Esophagus muscularis mucosa (tissue), 4 donors: Measurements from ENCODE around the gene CPNE5. TPM values are rescaled to one million over a fixed set of nuclear protein-coding genes. Genes with fewer than 3 reads are reported as not detected.

Experiments used
- DNase-seq: peaks from one replicate; pipeline ENCODE4 v3.0.0-alpha.2; 2017; ENCODE audit errors: extremely low spot score
- H3K27ac ChIP-seq, 4 donors: fragments of 200-600 bp; sonication (generic); replicated peaks in 1 of 4; 1 replicate in 3 of 4; 2 replicates in 1 of 4; pipeline ENCODE4 v1.5.1; 2016 to 2019; ENCODE audit warnings: mild to moderate bottlenecking in 1 of 4
- H3K27me3 ChIP-seq, 4 donors: fragments of 200-600 bp; sonication (generic); one replicate each; pipeline versions ENCODE4 v1.5.1 to v1.6.0; 2016 to 2019
- H3K36me3 ChIP-seq, 4 donors: fragments of 200-600 bp; sonication (generic); one replicate each; pipeline ENCODE4 v1.5.1; 2016 to 2019
- H3K4me1 ChIP-seq, 4 donors: fragments of 200-600 bp; sonication (generic); one replicate each; pipeline ENCODE4 v1.5.1; 2016 to 2019
- H3K4me3 ChIP-seq, 4 donors: fragments of 200-600 bp; sonication (generic); 1 replicate in 2 of 4; 2 replicates in 2 of 4; pipeline ENCODE4 v1.5.1; 2016 to 2019; ENCODE audit warnings: mild to moderate bottlenecking in 4 of 4, moderate library complexity in 1 of 4
- H3K9me3 ChIP-seq, 4 donors: fragments of 200-600 bp; sonication (generic); 1 replicate in 3 of 4; 2 replicates in 1 of 4; pipeline ENCODE4 v1.5.1; 2016 to 2019
- EP300 ChIP-seq: sonication (generic); formaldehyde crosslinking; IDR thresholded peaks from one replicate; pipeline ENCODE4 v1.6.1; 2017; ENCODE audit warnings: antibody characterized with exemption
- POLR2A ChIP-seq: fragments of 450-650 bp; IDR thresholded peaks from one replicate; pipeline ENCODE4 v1.6.1; 2017; ENCODE audit warnings: antibody characterized with exemption, moderate library complexity, mild to moderate bottlenecking, low read depth
- POLR2AphosphoS5 ChIP-seq, 2 donors: sonication (generic); formaldehyde crosslinking; IDR thresholded peaks; one replicate each; pipeline ENCODE4 v1.6.1; 2017; ENCODE audit warnings: antibody characterized with exemption in 2 of 2
- WGBS: methylation state at CpG from one replicate; pipeline ENCODE4 v1.1.5; 2018; 5-methylcytosine and 5-hydroxymethylcytosine counted together
- intact Hi-C: fragments of 100-400 bp; cut with DNase I; formaldehyde crosslinking; loops from one replicate; pipeline ENCODE4 v1.15.1; 2023
- total RNA-seq, 4 donors: library from RNA; depleted of rRNA; stranded (reverse); fragments of >200 nt; gene quantifications; one replicate each; pipeline versions ENCODE4 v1.1.0 to v1.2.1, GENCODE V29; 2016
- TF ChIP-seq, protein P1 (sequence below), 3 experiments: fragments of 200-600 bp in 2 of 3; fragments of 450-650 bp in 1 of 3; sonication (generic) in 2 of 3; IDR thresholded peaks; one replicate each; pipeline ENCODE4 v1.5.1; 2017 to 2019; ENCODE audit warnings: antibody characterized with exemption in 3 of 3, mild to moderate bottlenecking in 2 of 3, moderate library complexity in 1 of 3

The CPNE5 gene
- total RNA-seq, 4 donors from 2014 or later = 2.1 to 4.6 (median 2.6) TPM

DNA sequence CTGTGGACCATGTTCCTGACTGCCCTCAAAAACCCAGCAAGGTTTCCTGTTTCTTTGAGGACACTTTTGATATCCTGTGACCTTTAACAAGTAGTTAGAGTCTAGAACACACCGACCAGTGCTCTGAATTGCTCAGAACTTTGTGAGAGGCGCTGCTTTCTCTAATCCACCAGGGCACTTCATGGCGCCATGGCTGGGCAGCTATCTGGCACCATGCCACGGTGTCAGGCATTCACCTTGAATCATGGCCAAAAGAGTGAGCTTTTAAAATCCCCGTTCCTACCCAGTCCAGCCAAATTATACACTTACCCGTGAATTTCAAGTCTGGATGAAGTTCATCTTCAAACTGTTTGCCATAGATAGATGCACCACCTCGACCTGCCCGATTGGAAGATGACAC lies 17.0 kb upstream of the CPNE5 start:
- Histone ChIP-seq H3K4me1 (peaks cover 39 to 55% (median 47%) of the 10 kb centered on the region in 4 donors), H3K27ac (peak overlapping the region in 1 of 4 donors; percentile 12), H3K4me3 (no peak overlapping the region), H3K9me3 (no peaks in the 10 kb centered on the region), H3K27me3 (no peaks in the 10 kb centered on the region), H3K36me3 (peaks cover 0 to 19% (median 7%) of the 10 kb centered on the region in 4 donors)
- intact Hi-C loops = loop anchor here (10.0 kb wide), 1 partner anchor 231 kb away; no protein-coding TSS in a partner anchor
- 82% methylated on average over 4 of the region's 8 CpGs for WGBS
- TF ChIP-seq POLR2AphosphoS5 (IDR thresholded peaks at IDR 0.05) (no peak), POLR2A (no peak), EP300 (no peak)
- TF ChIP-seq, protein P1, sequence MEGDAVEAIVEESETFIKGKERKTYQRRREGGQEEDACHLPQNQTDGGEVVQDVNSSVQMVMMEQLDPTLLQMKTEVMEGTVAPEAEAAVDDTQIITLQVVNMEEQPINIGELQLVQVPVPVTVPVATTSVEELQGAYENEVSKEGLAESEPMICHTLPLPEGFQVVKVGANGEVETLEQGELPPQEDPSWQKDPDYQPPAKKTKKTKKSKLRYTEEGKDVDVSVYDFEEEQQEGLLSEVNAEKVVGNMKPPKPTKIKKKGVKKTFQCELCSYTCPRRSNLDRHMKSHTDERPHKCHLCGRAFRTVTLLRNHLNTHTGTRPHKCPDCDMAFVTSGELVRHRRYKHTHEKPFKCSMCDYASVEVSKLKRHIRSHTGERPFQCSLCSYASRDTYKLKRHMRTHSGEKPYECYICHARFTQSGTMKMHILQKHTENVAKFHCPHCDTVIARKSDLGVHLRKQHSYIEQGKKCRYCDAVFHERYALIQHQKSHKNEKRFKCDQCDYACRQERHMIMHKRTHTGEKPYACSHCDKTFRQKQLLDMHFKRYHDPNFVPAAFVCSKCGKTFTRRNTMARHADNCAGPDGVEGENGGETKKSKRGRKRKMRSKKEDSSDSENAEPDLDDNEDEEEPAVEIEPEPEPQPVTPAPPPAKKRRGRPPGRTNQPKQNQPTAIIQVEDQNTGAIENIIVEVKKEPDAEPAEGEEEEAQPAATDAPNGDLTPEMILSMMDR (IDR thresholded peaks at IDR 0.05) = no peak
- no peak for DNase-seq

DNA sequence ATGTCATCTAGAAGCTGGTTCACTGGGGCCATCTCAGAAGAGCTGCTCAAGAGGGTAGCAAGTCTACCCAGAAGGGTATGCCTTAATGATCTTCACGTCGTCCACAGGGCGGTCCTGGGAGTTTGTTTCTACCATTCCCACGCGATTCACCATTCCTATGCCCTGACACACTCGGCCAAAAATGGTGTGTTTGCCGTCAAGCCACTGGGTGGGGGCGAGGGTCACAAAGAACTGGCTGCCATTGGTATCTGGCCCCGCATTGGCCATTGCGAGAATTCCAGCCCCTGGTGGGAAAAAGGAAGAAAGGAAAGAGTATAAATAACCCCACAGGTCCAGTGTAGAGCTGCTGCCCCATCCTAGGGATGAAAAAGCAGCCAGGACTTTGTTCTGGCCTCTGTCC lies 16.5 kb upstream of the CPNE5 start:
- H3K27me3 ChIP-seq = no peaks in the 10 kb centered on the region
- H3K36me3 ChIP-seq = peaks cover 0 to 19% (median 7%) of the 10 kb centered on the region in 4 donors
- H3K4me3 ChIP-seq = no peak overlapping the region
- peak overlapping the region in 1 of 4 donors; percentile 12 for H3K27ac ChIP-seq
- no peaks in the 10 kb centered on the region for H3K9me3 ChIP-seq
- no peak for DNase-seq
- WGBS = 87% methylated on average over 10 of the region's 10 CpGs
- peaks cover 39 to 57% (median 48%) of the 10 kb centered on the region in 4 donors for H3K4me1 ChIP-seq
- TF ChIP-seq POLR2A (no peak), POLR2AphosphoS5 (IDR thresholded peaks at IDR 0.05) (no peak), EP300 (no peak)
- TF ChIP-seq, protein P1 (IDR thresholded peaks at IDR 0.05) = no peak
- intact Hi-C loops = loop anchor here (10.0 kb wide), 1 partner anchor 231 kb away; no protein-coding TSS in a partner anchor

DNA sequence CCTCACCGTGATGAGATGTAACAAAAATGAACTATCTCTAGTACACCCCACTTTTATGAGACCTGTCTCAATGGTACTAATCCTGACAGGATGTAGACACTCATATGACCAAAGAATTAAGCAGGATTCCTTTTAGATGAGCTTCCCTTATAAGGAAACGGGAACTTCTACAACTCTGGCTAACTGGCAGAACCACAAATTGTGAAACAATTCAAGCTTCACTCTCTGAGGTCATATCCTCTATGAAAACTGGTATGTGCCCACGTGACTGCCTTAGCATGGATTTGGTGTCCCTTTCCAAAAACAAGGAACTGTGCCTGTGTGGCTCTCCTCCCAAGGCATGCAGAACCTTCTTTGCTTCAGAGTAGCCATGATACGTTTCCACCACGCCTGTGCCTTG lies 14.1 kb upstream of the CPNE5 start:
- no peak for DNase-seq
- peak overlapping the region; percentile 45 to 60 (median 57) for H3K27ac ChIP-seq
- H3K36me3 ChIP-seq = peaks cover 0 to 19% (median 7%) of the 10 kb centered on the region in 4 donors
- H3K9me3 ChIP-seq = no peaks in the 10 kb centered on the region
- intact Hi-C loops = loop anchor here (10.0 kb wide), 1 partner anchor 229 kb away; no protein-coding TSS in a partner anchor
- TF ChIP-seq, protein P1 (IDR thresholded peaks at IDR 0.05) = no peak
- TF ChIP-seq EP300 = no peak
- TF ChIP-seq POLR2A = no peak
- TF ChIP-seq POLR2AphosphoS5 (IDR thresholded peaks at IDR 0.05) = peak; percentile 37 to 65
- 66% methylated on average over 5 of the region's 5 CpGs for WGBS
- H3K4me1 ChIP-seq = peaks cover 45 to 53% (median 48%) of the 10 kb centered on the region in 4 donors
- no peaks in the 10 kb centered on the region for H3K27me3 ChIP-seq
- H3K4me3 ChIP-seq = no peak overlapping the region

DNA sequence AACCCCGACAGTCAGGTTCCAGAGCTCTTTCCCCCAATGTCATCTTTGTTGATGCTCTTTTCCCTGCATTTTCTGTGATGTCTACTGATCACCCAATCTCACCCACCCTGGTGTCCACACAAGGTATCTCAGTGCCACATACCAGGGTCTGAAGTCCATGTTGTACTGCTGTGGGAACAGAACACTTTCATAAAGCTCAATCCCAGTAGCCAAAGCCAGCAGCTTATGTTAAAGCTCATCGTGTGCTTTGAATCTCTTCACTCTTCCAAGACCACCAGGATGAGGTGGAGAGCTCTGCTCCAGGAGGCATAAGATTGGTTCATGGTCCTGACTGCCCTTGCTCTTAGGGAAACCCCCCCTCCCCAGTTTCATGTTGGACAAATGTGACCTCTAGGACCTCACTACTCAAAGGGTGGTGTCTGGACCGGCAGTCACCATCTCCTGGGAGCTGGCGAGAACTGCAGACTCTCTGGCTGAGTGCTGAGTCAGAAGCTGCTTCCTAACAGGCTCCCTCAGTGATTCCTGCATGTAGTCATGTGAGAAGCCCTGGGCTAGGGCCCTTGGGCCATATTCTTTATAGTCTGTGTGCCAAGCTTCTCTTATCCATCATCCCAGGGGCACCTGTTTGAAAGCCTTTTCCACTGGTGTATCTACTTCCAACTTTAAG lies 13.4 kb upstream of the CPNE5 start:
- DNase-seq = no peak
- H3K9me3 ChIP-seq = no peaks in the 10 kb centered on the region

More for the DNA sequence above, 13.4 kb upstream of the CPNE5 start:
- peaks cover 0 to 19% (median 7%) of the 10 kb centered on the region in 4 donors for H3K36me3 ChIP-seq
- 66% methylated on average over 4 of the region's 4 CpGs for WGBS
- TF ChIP-seq POLR2AphosphoS5 (IDR thresholded peaks at IDR 0.05) (no peak), POLR2A (no peak), EP300 (no peak)
- TF ChIP-seq, protein P1 (IDR thresholded peaks at IDR 0.05) = no peak
- peak overlapping the region; percentile 45 to 60 (median 57) for H3K27ac ChIP-seq
- intact Hi-C loops = loop anchor here (10.0 kb wide), 1 partner anchor 228 kb away; no protein-coding TSS in a partner anchor
- no peaks in the 10 kb centered on the region for H3K27me3 ChIP-seq
- peaks cover 40 to 54% (median 43%) of the 10 kb centered on the region in 4 donors for H3K4me1 ChIP-seq
- no peak overlapping the region for H3K4me3 ChIP-seq
